ENCODE measurements around the gene PHETA1. TPM values are rescaled to one million over a fixed set of nuclear protein-coding genes. Genes with fewer than 3 reads are reported as not detected.

The PHETA1 gene
- total and polyA plus RNA-seq, 5 donors, result 8.0 to 11.6 (median 9.1) TPM

DNA sequence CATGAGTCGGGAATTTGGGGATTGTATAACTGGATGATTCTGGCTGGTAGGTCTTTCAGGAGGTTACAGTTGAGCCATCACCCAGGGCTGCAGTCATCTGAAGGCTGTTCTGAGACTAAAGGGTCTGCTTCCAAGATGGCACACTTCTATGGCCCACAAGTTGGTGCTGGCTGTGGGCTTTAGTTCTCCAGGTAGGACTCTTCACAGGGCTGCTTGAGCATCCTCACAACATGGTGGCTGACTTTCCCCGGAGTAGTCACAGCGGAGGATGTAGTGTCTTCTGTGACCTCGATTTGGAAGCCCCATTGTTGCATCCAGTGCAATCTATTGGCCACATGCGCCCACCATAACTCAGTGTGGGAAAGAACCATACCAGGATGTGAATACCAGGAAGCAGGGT lies 14.4 kb downstream of the PHETA1 start:
- no peaks in the 10 kb centered on the region for H3K4me1 ChIP-seq (ENCODE audit: control insufficient read depth, insufficient read depth, low read length)
- intact Hi-C loops (cut with DNase I), result no loop called here
- no peak overlapping the region for H3K4me3 ChIP-seq (ENCODE audit: low read length)
- no peaks in the 10 kb centered on the region for H3K9me3 ChIP-seq (ENCODE audit: control insufficient read depth, low read length)
- H3K27me3 ChIP-seq (ENCODE audit: control insufficient read depth, insufficient read depth), result no peaks in the 10 kb centered on the region
- H3K27ac ChIP-seq (ENCODE audit: low read length), result no peak overlapping the region
- WGBS, result 92% methylated on average over 5 of the region's 5 CpGs
- DNase-seq, result no peak
- ATAC-seq, result no peak

DNA sequence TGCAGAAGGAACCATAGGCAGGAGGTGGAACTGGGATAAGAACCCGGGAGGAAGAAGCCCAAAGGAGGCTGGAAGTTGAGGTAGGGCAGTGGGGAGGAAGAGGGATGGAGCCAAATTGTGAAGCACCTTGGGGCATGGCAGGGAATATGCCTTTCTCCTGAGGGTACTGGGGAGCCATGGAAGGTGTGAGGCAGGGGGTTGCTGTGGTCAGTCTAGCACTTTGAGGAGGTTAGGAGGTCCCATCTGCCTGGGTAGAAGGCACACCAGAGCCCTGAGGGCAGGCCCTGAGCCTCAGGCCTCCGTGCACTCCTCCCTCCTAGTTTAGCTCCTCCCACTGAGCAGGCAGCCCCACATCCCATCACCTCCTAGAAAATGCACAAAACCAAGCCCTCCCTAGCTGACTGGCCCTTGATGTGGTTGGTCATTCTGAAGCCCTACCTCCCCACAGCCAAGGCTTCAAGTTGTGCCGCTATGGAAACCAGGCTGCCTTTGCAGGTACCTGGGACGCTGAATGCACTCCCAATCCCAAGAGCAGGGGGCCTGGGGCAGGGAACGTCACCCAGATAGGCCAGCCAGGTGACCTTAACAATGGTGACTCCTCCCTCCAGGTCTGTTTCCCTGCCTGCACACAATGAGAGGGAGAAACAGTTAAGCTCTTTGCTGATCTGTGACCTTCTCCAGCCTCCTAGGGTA lies 15.1 kb downstream of the PHETA1 start:
- ATAC-seq (no peak), DNase-seq (no peak)
- Histone ChIP-seq H3K4me1 (ENCODE audit: control insufficient read depth, insufficient read depth, low read length) (no peaks in the 10 kb centered on the region), H3K4me3 (ENCODE audit: low read length) (no peak overlapping the region), H3K27me3 (ENCODE audit: control insufficient read depth, insufficient read depth) (no peaks in the 10 kb centered on the region), H3K27ac (ENCODE audit: low read length) (no peak overlapping the region), H3K9me3 (ENCODE audit: control insufficient read depth, low read length) (no peaks in the 10 kb centered on the region)
- 71% methylated on average over 5 of the region's 5 CpGs for WGBS
- intact Hi-C loops (cut with DNase I), result no loop called here

- intact Hi-C loops (cut with DNase I), result no loop called here
- 79% methylated on average over 7 of the region's 7 CpGs for WGBS
- no peaks in the 10 kb centered on the region for H3K4me1 ChIP-seq (ENCODE audit: control insufficient read depth, insufficient read depth, low read length)
- H3K9me3 ChIP-seq (ENCODE audit: control insufficient read depth, low read length), result no peaks in the 10 kb centered on the region
- no peak for ATAC-seq
- no peak for DNase-seq
- H3K27me3 ChIP-seq (ENCODE audit: control insufficient read depth, insufficient read depth), result no peaks in the 10 kb centered on the region
- H3K4me3 ChIP-seq (ENCODE audit: low read length), result no peak overlapping the region
- H3K27ac ChIP-seq (ENCODE audit: low read length), result no peak overlapping the region
These were observed 15.9 kb downstream of the PHETA1 start for GRCh38 chr12:111353026-111353425.

DNA sequence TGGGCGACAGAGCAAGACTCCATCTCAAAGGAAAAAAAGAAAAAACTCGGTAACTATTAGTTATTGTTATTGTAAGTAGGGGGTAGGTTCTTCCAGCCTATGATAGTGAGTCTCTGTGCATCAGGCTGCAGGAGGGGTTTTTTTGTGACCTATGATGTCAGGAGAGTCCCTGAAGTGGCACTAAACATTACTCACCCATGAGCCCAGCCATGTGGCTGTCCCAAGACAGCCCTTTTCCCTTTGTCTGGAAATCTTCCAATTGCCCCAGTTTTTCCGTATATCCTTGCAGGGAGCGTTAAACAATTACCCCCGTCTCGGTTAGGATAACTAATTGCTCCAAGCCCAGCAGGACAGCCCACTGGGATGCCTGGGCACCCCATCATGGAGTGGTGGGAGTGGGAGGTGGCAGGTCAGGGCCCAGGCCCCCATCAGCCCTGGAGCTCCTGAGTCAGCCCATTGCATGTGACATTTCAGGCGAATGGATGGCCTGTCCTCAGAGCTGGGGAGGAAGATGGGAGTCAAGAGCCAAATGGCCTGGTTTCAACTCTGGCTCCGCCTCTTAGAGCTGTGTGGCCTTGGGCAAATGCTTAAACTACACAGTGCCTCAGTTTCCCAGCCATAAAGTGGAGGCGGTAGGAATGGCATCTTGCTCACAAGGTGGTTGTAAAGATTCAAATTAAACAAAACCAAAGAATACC lies 16.4 kb downstream of the PHETA1 start:
- ATAC-seq (no peak), DNase-seq (no peak)
- no peak overlapping the region for H3K4me3 ChIP-seq (ENCODE audit: low read length)
- H3K27ac ChIP-seq (ENCODE audit: low read length), result no peak overlapping the region
- intact Hi-C loops (cut with DNase I), result no loop called here
- WGBS, result 74% methylated on average over 9 of the region's 9 CpGs
- no peaks in the 10 kb centered on the region for H3K27me3 ChIP-seq (ENCODE audit: control insufficient read depth, insufficient read depth)
- no peaks in the 10 kb centered on the region for H3K9me3 ChIP-seq (ENCODE audit: control insufficient read depth, low read length)
- H3K4me1 ChIP-seq (ENCODE audit: control insufficient read depth, insufficient read depth, low read length), result no peaks in the 10 kb centered on the region

DNA sequence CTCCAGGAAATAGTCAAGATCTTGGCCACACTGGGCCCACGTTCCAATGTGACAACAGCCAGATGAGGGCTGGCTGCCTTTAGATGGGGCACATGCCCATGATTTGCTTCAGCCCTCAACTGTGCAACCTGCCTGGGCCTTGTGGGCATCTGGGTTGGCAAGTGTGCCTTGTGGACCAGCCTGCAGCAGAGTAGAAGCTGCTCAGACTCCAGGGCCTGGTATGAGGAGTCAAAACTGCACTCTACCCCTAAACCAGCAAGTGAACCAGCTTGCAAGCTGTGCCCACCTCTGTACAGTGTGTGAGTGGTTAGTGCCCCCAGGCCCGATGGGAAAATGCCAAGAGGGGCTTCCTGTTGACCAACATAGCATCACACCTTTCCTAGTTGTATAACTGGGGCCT lies 17.9 kb downstream of the PHETA1 start:
- H3K4me3 ChIP-seq (ENCODE audit: low read length), result no peak overlapping the region
- no peaks in the 10 kb centered on the region for H3K9me3 ChIP-seq (ENCODE audit: control insufficient read depth, low read length)
- no peak overlapping the region for H3K27ac ChIP-seq (ENCODE audit: low read length)
- DNase-seq (no peak), ATAC-seq (no peak)
- H3K4me1 ChIP-seq (ENCODE audit: control insufficient read depth, insufficient read depth, low read length), result no peaks in the 10 kb centered on the region
- intact Hi-C loops (cut with DNase I), result no loop called here
- H3K27me3 ChIP-seq (ENCODE audit: control insufficient read depth, insufficient read depth), result no peaks in the 10 kb centered on the region
- 86% methylated on average over 2 of the region's 2 CpGs for WGBS

DNA sequence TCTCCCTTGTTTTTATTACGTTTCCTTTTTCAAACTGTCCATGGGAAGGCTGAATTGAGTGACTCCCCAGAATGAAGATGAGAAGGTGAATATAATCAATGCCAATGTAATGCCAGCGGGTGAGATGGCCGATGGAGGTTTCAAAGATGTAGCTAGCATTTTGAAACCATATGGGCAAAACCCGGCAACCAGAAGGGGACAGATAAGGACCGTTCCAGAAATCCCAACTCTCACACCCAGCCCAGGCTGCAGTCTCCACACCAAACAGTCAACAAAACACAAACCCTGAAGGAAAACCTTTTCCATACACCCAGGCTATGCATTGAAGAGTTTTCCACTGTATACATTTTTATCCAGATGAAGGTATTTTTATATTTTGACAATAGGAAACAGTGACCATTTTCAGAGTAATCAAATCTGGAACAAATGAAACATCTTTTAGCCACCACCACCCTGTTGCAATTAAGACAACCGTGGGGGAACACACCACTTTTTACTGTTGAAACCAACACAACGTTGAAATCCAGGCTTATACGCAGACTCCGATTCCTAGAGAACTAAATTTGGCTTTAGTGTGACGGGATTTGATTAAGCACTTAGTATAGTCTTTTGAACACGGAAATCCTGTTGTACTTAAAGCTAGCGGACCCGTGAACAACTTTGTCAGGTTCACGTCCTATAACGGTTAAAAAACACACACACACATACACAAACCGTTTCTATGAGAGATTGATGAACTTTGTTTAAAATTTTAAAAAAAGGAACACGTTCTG lies 19.0 kb downstream of the PHETA1 start:
- intact Hi-C loops (cut with DNase I), result no loop called here
- Histone ChIP-seq H3K27me3 (ENCODE audit: control insufficient read depth, insufficient read depth) (no peaks in the 10 kb centered on the region), H3K4me1 (ENCODE audit: control insufficient read depth, insufficient read depth, low read length) (no peaks in the 10 kb centered on the region), H3K4me3 (ENCODE audit: low read length) (no peak overlapping the region), H3K27ac (ENCODE audit: low read length) (no peak overlapping the region), H3K9me3 (ENCODE audit: control insufficient read depth, low read length) (no peaks in the 10 kb centered on the region)
- ATAC-seq (no peak), DNase-seq (no peak)
- 85% methylated on average over 17 of the region's 17 CpGs for WGBS

- Histone ChIP-seq H3K27me3 (ENCODE audit: control insufficient read depth, insufficient read depth) (no peaks in the 10 kb centered on the region), H3K27ac (ENCODE audit: low read length) (no peak overlapping the region), H3K9me3 (ENCODE audit: control insufficient read depth, low read length) (no peaks in the 10 kb centered on the region), H3K4me3 (ENCODE audit: low read length) (no peak overlapping the region), H3K4me1 (ENCODE audit: control insufficient read depth, insufficient read depth, low read length) (no peaks in the 10 kb centered on the region)
- ATAC-seq (no peak), DNase-seq (no peak)
- intact Hi-C loops (cut with DNase I), result no loop called here
- 87% methylated on average over 11 of the region's 11 CpGs for WGBS
These were observed 19.7 kb downstream of the PHETA1 start for GRCh38 chr12:111349101-111349747.

- Histone ChIP-seq H3K27me3 (ENCODE audit: control insufficient read depth, insufficient read depth) (no peaks in the 10 kb centered on the region), H3K4me1 (ENCODE audit: control insufficient read depth, insufficient read depth, low read length) (no peaks in the 10 kb centered on the region), H3K9me3 (ENCODE audit: control insufficient read depth, low read length) (no peaks in the 10 kb centered on the region), H3K27ac (ENCODE audit: low read length) (no peak overlapping the region), H3K4me3 (ENCODE audit: low read length) (no peak overlapping the region)
- no peak for ATAC-seq
- 96% methylated on average over 18 of the region's 18 CpGs for WGBS
- intact Hi-C loops (cut with DNase I), result no loop called here
- DNase-seq, result no peak
These were observed 20.8 kb downstream of the PHETA1 start for GRCh38 chr12:111347891-111348644.

DNA sequence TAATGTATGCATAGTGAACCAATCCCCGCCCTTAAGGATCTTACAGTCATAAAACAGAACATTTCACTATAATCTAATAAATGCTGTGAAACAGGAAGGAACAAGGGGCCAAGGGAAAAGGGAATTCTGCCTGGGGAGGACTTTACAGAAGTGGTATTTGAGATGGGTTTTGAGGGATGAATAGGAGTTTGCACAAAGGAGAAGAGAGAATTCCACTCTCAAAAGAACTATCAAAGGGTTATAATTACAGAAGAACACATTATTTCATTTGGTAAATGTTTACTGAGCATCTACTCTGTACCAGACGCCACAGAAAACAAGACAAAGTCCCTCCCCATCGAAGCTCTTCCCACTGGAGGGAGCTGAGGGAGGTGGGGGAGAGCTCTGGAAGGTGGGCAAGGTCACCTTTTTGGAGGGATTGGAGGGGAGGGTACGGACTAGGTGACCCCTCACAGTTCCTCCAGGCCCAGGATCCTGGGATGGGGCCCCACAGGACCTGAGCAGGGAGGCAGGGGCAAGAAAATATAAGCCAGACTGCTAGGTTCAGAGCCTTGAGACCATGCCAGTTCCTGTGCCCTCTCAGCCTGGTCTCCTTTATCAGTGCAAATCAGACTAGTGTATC lies 24.5 kb downstream of the PHETA1 start:
- intact Hi-C loops (cut with DNase I), result no loop called here

DNA sequence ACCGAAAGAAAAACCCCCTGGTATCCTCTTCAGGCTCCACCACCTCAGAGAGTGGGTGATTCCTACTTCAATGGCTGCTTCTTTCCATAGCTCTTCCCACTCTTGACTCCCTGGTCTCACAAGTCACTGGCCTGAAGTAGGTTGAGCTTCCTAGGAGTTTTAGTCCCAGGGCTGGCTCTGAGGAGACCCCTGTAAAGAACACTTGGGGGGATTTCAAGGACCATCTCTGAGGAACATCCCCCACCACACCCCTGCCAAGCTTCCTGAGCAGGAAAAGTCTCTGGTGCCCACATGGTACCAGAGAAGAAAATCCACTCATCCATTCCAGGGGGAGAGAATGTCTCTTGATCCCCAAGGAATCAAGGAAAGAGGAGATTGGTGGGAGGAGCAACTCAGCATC lies 25.7 kb downstream of the PHETA1 start:
- Histone ChIP-seq H3K27me3 (ENCODE audit: control insufficient read depth, insufficient read depth) (no peaks in the 10 kb centered on the region), H3K9me3 (ENCODE audit: control insufficient read depth, low read length) (no peaks in the 10 kb centered on the region), H3K27ac (ENCODE audit: low read length) (no peak overlapping the region), H3K4me3 (ENCODE audit: low read length) (no peak overlapping the region), H3K4me1 (ENCODE audit: control insufficient read depth, insufficient read depth, low read length) (no peaks in the 10 kb centered on the region)
- DNase-seq, result no peak
- no peak for ATAC-seq
- 88% methylated on average over 1 of the region's 1 CpG for WGBS
- intact Hi-C loops (cut with DNase I), result no loop called here

More for the DNA sequence above, 24.5 kb downstream of the PHETA1 start:
- no peaks in the 10 kb centered on the region for H3K27me3 ChIP-seq (ENCODE audit: control insufficient read depth, insufficient read depth)
- H3K4me3 ChIP-seq (ENCODE audit: low read length), result no peak overlapping the region
- 86% methylated on average over 4 of the region's 4 CpGs for WGBS
- no peaks in the 10 kb centered on the region for H3K9me3 ChIP-seq (ENCODE audit: control insufficient read depth, low read length)
- no peaks in the 10 kb centered on the region for H3K4me1 ChIP-seq (ENCODE audit: control insufficient read depth, insufficient read depth, low read length)
- ATAC-seq, result no peak
- DNase-seq, result no peak
- no peak overlapping the region for H3K27ac ChIP-seq (ENCODE audit: low read length)

Data from right cardiac atrium (tissue), 5 donors.